SIG-M5 treated with dmso at 0.1 percent for 504 hours (cell line): Measurements from ENCODE around the gene CTSA.
"Not testable (repeated sequence)": the region's sequence is repeated elsewhere in the genome, so short reads cannot be mapped to it uniquely, and the experiment has no call there.

Experiments used
- DNase-seq: peaks from one replicate; lab custom pipeline; 2025; ENCODE audit not compliant: unreplicated experiment; lab: John Stamatoyannopoulos, UW

CTSA gene

GRCh38 chr20:45892828-45893500 is 1.8 kb downstream of the CTSA start:
- no peak for DNase-seq

GRCh38 chr20:45893831-45894230 is 2.7 kb downstream of the CTSA start:
- no peak for DNase-seq

- DNase-seq, result no peak
These were observed 3.7 kb downstream of the CTSA start for GRCh38 chr20:45894797-45895196.

GRCh38 chr20:45896641-45897161 is 5.6 kb downstream of the CTSA start:
- DNase-seq, result no peak

- no peak for DNase-seq
These were observed 6.2 kb downstream of the CTSA start for GRCh38 chr20:45897289-45897688.

GRCh38 chr20:45897692-45898091 is 6.6 kb downstream of the CTSA start:
- DNase-seq, result no peak

- DNase-seq, result no peak
These were observed 7.2 kb downstream of the CTSA start for GRCh38 chr20:45898285-45898684.

- DNase-seq, result no peak
These were observed 8.1 kb downstream of the CTSA start for GRCh38 chr20:45899046-45899835.

GRCh38 chr20:45901332-45901731 is 10.2 kb downstream of the CTSA start:
- DNase-seq, result not testable (repeated sequence)

GRCh38 chr20:45902199-45902701 is 11.1 kb downstream of the CTSA start:
- DNase-seq, result no peak

- no peak for DNase-seq
These were observed 13.7 kb downstream of the CTSA start for GRCh38 chr20:45904583-45905504.

GRCh38 chr20:45905505-45906079 is 14.5 kb downstream of the CTSA start:
- no peak for DNase-seq

GRCh38 chr20:45907219-45907948 is 16.2 kb downstream of the CTSA start:
- DNase-seq, result no peak

GRCh38 chr20:45908084-45908483 is 16.9 kb downstream of the CTSA start:
- DNase-seq, result no peak

GRCh38 chr20:45909336-45909808 is 18.2 kb downstream of the CTSA start:
- no peak for DNase-seq

GRCh38 chr20:45909817-45910669 is 18.9 kb downstream of the CTSA start:
- no peak for DNase-seq

- DNase-seq, result peak; percentile 100
These were observed 19.7 kb downstream of the CTSA start for GRCh38 chr20:45910670-45911485.
